Activated CD4-positive, CD25-positive, alpha-beta regulatory T cell treated with anti-CD3 and anti-CD28 coated beads, Interleukin-2, amount 50 U/mL, for 72 hours (primary cell): ENCODE measurements around the gene KMT2C.
"Not testable (repeated sequence)": the region's sequence is repeated elsewhere in the genome, so short reads cannot be mapped to it uniquely, and the experiment has no call there.

Experiments
- DNase-seq: peaks from one replicate; pipeline ENCODE4 v3.0.0; 2021

KMT2C gene

DNA sequence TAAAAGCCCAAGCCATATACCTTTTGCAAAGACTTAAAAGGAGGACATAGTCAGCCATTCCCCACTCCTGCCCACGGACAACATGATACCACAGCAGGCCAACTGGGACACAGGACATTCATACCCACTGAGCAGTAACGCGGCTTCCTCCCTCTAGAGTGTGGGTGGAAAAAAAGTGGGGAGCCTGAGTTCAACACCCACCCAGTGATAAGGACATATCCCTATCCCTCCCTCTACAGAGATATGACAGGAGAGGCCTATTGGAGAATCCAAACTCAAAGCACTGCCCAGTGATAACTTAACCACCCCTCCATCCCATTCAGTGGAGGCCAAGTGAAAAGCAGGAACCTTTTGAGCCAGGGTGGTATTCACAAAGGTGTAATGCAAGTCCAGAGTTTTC is 148.8 kb downstream of the KMT2C start:
- not testable (repeated sequence) for DNase-seq

DNA sequence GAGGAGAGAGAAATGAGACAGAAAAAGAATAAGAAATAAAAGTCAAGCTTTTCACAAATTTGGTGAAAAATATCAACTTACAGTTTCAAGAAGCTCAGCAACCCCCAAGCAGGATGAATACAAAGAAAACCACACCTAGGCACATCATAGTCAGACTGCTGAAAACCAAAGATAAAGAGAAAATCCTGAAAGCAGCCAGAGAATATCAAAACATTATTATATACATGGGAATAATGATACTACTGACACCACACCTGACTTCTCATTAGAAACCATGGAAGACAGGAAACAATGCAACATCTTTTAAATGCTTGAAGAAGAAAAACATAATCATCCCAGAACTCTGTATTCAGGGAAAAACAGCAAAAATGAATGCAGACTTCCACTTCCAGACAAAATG is 149.6 kb downstream of the KMT2C start:
- not testable (repeated sequence) for DNase-seq

DNA sequence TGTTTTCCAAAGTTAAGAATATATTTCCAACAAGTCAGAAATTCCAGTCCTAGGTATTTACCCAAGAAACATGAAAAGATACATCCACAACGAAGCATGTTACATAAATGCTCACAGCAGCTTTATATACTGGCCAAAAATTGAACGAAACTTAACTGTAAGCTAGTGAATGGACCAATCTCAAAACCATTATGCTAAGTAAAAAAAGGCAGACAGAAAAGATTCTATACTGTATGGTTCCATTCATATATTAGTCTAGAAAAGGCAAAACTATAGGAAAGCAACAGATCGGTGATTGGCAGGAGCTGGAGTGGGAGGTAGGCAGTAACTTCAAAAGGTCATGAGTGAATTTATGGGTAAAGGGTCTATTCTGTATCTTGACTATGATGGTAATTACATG is 150.8 kb downstream of the KMT2C start:
- DNase-seq: not testable (repeated sequence)

GRCh38 chr7:152277687-152278086 is 158.1 kb downstream of the KMT2C start:
- not testable (repeated sequence) for DNase-seq

DNA sequence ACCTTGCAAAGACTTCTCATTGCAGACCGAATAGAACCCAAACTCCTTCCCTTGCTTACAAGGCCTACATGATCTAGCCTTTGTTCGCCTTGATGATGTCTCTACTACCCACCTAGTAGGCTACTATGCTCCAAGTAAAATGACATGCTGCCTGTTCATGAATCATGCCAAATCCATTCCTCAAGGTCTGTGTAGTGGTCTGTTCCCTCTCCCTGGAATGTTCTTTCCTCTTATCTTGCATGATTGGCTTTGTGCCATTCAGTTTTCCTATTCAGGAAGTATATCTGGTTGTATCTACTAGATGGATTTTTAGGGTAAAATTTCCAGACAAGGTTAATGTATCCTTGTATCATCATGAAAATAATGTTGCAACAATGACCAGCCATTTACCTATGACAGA is 165.4 kb downstream of the KMT2C start:
- not testable (repeated sequence) for DNase-seq

DNA sequence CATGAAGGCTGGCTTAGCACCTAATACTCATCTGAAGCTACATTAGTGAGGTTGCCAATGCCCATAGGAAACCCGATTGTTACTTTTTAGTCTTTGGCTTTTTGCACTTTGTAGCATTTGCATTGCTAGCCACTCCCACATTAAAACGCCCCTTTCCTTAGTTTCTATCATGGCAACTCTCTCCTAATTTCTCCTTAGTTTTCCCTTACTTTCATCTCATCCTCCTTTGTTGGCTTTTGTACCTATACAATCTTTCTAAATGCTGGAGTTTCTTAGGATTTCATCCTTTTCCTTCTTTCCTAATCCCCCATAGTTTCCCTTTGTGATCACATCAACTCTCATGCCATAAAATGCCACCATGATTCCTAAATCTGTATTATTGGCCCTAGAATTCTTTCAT is 168.9 kb downstream of the KMT2C start:
- not testable (repeated sequence) for DNase-seq

GRCh38 chr7:152264915-152265314 is 170.9 kb downstream of the KMT2C start:
- not testable (repeated sequence) for DNase-seq

GRCh38 chr7:152262146-152262545 is 173.7 kb downstream of the KMT2C start:
- not testable (repeated sequence) for DNase-seq

DNA sequence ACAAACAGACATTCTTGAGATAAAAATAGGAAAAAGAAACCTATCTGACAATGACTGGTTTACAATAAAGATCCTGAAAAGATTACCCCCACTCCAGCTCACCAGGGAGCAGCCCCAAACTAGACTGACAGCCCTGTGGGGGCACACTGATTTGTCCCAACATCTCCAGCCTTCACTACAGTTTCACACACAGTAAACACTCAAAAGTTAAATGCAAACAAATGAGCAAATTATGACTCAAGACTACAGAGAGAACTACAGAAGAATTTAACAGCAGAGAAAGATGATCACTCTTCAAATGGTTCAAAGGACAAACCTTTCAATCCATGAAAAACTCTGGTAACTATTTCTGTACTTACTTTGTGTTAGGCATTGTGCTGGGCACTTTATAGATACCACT is 176.2 kb downstream of the KMT2C start:
- not testable (repeated sequence) for DNase-seq

DNA sequence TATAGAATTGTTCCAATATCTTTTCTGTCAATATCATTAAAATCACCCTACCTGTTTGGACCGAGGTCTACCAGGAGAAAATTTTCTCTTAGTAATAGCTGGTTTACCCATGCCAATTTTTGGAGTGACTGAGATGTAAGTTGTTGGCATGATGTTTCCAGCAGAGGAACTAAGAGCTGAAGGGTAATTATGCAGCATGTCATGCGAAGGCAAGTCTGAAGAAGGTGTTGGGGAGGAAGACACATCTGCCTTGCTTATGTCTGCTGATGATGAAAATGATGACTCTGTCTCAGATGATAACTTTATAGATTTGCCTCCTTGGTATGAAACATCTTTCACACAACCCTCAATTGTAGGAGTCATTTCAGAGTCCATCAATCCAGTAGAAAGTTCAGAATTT is 188.0 kb downstream of the KMT2C start:
- not testable (repeated sequence) for DNase-seq

- DNase-seq: not testable (repeated sequence)
Observed at GRCh38 chr7:152245417-152245816, 190.4 kb downstream of the KMT2C start.

GRCh38 chr7:152243464-152243863 is 192.3 kb downstream of the KMT2C start:
- not testable (repeated sequence) for DNase-seq

- not testable (repeated sequence) for DNase-seq
Observed at GRCh38 chr7:152241301-152241700, 194.5 kb downstream of the KMT2C start.

DNA sequence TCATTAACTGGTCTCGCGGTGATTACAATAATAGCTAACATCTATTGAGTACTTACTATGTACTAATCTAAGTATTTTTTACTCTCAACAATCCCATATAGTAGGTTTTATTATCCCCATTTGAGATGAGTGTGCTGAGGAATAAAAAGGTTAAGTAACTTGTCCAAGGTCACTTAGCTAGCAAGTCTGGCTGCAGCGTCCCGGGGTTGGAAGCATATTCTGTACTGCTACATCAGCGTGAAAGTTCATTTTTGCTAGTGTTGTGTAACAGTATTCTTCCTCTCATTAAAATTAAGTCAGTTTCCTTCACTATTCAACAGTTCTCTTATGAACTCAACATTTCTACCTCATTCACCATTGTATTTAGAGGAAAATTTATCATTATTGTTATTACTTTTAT is 199.5 kb downstream of the KMT2C start:
- not testable (repeated sequence) for DNase-seq

- not testable (repeated sequence) for DNase-seq
Observed at GRCh38 chr7:152234421-152234820, 201.4 kb downstream of the KMT2C start.

DNA sequence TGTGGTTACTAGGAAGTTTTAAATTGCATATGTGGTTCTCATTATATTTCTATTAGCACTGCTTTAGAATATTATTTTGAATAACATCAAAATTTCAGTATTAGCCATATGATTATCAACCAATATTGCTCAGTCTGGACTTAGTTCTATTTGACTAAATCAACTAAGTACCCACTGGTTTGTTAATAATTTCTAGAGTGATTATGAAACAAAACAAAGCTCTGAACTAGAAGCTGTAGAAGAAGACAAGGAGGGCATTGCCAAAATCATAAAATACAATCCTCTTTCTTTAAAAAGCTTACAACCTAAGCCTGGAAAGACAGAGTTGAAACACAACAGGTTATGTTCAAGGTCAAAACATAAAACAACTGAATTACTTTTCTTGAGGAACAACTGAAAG is 204.7 kb downstream of the KMT2C start:
- DNase-seq: no peak

DNA sequence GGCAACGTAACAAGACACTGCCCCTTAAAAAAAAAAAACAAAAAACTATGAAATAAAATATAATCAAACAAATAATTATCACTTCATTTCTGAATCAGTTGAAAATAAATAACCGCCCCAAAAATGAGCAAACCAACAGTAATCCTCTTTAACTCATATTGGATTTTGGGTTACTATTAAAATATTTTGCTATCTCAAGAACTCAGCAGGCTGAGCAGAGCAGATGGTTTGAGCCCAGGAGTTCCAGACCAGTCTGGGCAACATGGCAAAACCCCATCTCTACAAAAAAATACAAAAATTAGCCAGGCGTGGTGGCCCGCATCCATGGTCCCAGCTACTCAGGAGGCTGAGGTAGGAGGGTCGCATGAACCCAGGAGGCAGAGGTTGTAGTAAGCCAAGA is 216.2 kb downstream of the KMT2C start:
- not testable (repeated sequence) for DNase-seq

- not testable (repeated sequence) for DNase-seq
Observed at GRCh38 chr7:152208766-152209165, 227.0 kb downstream of the KMT2C start.

DNA sequence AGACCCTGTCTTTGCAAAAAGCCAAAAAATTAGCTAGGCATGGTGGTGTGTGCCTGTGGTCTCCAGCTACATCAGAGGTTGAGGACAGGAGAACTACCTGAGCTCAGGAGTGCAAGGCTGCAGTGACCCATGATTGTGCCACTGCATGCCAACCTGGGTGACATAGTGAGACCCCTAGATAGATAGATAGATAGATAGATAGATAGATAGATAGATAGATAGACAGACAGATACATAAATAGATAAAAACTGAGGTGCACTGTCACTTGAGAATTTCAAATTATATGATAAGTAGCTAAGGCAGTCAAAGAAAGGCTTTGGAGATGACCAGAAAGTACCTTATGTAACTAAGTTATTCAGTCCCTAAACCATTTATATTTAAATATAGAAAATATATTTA is 231.4 kb downstream of the KMT2C start:
- not testable (repeated sequence) for DNase-seq

- no peak for DNase-seq
Observed at GRCh38 chr7:152203095-152203494, 232.7 kb downstream of the KMT2C start.

DNA sequence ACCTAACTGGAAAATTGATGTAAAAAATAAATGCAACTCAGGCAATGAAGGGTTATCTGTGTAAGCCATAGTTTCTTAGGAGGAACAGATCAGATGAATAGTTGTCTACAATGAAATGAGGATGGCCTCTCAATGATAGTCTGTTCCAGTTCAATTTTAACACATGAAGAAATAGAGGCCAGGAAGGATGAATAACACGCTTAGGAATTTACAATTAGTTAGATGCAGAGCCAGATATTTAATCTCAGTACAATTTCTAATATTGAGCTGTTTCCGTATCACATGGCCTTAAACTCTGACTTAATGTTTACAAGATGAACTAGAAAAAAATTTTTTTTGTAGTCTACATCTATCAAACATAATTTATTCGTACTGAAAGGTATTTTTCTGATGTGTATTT is 233.7 kb downstream of the KMT2C start:
- DNase-seq: no peak

GRCh38 chr7:152200395-152200794 is 235.4 kb downstream of the KMT2C start:
- DNase-seq: no peak

DNA sequence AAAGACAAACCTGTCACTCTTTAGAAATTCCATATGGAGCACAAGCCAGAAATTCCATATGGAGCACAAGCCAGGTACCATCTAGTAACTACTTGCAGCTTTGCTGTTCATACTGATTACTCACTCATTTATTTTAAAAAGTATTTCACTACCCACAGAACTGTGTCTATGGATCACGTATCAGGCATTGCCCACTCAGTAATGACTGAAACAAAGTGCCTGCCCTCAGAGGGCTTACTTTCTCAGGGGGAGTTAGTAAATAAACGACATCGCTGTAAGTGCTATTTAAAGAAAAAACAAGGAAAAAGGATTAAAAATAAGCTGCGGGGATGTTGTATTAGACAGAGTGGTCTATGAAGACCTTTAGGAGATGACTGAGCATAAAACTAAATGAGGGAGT is 239.4 kb downstream of the KMT2C start:
- no peak for DNase-seq

DNA sequence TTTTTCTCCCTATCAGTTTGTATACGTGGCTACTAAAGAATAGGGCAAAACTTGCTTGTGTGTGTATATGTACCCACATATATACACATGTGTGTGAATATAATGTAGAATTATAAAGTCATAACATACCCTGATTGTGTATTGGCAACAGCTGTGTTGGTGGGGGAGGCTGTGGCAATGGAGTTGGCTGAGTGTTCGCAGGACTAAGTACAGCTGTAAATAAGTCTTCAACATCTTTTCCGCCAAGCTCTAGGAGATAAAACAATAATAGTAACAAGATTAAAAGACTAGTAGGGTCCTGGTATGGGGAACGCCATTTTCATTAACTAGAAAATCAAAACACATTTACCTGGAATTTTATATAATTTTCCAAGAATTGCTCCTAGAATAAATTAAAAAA is 241.9 kb downstream of the KMT2C start:
- DNase-seq: no peak

- no peak for DNase-seq
Observed at GRCh38 chr7:152189061-152189460, 246.7 kb downstream of the KMT2C start.

DNA sequence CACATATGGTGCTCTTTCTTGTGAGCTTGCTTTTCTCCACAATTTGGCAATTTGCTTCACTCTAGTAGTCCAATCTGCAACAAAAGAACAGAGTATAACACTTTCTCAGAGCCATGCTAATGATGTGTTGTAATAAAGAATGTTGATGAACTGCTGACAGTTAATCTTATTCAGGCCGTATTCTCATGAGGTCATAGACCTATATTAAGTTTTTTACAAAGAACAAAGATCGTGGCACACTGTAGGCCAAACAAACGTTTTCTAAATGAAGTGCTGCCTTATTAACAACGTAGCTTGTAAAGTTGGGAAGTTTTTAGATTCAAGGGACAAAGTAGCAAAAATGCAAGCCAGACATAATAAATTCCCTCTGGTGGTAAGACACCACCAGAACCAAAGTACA is 250.2 kb downstream of the KMT2C start:
- no peak for DNase-seq
